Measurements from ENCODE around the gene COL6A1.
"Not testable (repeated sequence)": the region's sequence is repeated elsewhere in the genome, so short reads cannot be mapped to it uniquely, and the experiment has no call there.

Gene COL6A1

DNA sequence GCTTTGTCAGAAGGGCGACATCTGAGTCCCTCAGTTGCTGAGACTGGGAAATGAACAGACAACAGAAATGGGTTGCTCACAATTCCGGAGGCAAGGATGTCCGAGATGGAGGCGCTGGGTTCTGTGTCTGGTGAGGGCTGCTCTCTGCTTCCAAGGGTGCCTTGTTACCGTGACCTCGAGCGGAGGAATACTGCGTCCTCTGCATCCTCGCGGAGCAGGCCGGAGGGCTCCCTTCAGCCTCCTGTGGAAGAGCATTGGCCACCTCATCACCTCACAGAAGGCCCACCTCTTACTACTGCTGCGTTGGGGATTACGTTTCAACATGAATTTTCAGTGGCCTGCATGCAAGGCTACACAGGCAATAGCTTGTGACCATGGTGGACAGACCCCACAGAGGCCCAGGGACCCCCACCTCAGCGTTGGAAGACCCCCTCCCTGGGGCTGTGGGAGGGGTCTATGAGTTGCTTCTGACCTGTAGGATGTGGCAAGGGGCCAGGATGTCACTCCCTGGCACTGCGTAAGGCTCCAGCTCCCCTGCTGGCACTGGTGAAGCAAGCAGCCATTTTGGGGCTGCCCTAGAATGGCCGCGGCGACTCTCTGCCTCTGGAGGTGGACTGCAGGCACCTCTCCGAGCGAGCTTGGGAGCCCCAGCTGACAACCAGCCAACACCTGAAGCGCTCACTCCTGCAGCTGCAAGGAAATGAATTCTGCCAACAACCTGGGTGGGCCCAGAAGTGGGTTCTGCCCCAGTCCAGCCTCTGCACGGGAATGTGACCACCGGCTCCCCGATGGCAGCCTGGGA, 36.3 kb upstream of the COL6A1 start:
- in situ Hi-C loops (cut with MboI; ENCODE audit: low sequenced_read_pairs), result no loop called here

DNA sequence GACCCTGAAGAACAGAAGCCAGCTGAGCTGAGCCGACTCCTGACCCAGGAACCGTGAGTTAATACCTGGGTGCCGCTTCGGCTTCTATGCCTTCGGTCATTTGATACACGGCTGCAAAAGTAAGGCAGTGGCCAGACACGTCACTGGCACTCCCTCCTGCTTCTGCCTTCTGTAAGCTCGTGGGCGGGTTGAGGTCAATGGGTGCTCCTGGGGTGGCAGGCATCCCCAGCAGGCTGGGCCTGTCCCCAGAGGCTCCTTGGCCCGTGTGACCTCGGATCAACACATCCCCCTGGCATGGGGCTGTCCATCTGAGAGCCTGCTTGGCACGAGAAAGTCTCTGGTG, 35.7 kb upstream of the COL6A1 start:
- in situ Hi-C loops (cut with MboI; ENCODE audit: low sequenced_read_pairs), result no loop called here

- in situ Hi-C loops (cut with MboI; ENCODE audit: low sequenced_read_pairs), result no loop called here
Observed at GRCh38 chr21:45947296-45947695, 34.3 kb upstream of the COL6A1 start.

DNA sequence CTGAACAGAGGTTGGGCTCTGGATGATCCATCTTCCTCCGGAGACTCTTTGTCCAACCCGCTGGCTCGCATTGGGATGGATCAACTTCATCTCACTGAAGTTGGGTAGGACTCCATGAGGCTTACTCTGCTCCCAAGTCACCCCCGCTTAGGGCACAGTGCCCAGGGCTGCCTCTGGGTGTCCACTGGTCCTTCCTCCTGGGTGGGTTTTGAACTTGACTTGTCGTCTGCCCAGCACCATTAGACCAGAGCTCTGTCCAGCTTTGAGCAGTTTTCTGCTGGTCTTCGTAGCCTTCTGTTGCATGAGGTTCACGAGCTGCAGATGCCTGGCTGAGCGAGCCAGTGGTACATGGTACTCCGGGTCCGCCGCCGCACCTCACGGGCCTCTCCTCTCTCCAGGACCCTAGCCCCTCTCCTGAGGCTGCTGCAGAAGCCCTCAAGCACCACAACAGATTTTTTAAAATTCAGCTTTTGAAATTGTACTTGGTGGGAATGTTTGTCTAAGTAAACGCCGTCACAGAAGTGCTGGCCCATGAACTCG, 33.8 kb upstream of the COL6A1 start:
- in situ Hi-C loops (cut with MboI; ENCODE audit: low sequenced_read_pairs), result no loop called here

- in situ Hi-C loops (cut with MboI; ENCODE audit: low sequenced_read_pairs), result no loop called here
Observed at GRCh38 chr21:45948576-45949141, 32.9 kb upstream of the COL6A1 start.

DNA sequence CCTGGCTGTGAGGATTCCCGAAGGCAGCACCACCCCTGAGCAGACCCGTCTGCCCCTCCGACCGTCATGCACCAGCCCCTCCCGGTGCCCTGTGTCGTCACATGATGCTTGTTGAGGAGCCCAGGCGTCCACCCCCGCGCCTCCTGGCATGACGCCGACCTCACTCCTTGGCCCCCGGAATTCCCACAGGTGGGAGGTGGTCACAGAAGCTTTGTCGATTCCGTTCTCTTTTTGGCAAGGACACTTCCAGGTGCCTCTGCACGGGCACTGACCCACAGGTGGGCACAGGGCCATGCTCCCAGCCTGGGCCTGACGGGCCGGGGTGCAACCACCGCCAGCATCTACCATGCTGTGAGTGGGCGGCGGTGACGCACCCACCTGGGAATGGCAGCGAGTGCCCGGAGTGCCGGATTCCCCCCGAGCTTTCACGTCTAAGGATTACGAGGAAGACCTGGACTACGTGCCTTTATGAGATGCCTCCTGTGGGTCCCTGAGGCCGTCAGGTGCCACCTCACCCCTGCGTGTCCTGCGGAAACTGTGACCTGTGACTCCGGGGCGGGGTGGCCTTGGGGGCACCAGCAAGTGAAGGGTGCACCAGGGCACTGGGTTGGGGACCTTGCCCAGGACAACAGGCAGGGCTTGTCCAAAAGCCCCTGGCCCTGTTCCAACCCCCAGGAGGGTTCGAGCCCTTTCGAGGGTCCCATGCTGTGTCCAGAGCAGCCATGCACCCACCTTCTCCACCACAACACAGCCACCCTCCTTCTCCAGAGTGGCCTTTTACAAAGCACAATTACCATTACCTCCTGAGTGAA, 31.4 kb upstream of the COL6A1 start:
- in situ Hi-C loops (cut with MboI; ENCODE audit: low sequenced_read_pairs), result no loop called here

DNA sequence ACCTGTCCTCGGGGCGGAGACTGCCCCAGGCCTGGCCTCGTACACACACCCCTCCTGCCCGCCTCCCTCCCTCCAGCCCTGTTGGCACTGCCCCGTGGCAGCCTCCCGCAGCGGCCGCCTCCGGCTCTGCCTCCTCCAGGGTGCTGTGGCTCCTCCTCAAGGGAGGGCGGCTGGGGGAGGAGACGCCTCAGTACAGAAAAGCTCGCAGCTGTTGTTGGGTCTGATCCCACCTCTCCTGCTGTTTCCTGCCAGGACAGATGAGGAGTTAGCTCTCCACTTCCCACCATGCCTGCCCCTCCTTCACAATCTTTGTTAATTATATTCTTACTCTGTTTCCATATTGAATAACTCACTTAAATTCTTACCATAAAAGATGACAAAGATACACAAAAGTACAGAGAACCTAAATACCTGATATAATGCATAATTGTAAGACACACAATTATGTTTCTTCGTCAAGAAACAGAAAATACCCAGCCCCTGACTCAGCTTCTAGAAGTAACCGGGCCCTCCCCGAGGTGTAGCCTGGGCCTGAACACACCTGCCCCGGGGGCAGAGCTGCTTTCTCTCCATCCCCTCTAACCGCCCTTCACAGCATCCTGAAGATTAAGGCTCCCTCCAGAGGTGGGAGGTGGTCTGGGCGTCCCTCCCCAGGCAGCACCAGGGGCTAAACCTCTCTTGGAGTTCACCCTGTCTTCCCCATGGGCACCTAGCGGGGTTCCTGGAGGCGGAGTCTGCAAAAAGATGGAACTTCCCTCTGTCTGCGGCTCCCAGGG, 30.6 kb upstream of the COL6A1 start:
- in situ Hi-C loops (cut with MboI; ENCODE audit: low sequenced_read_pairs), result no loop called here

- in situ Hi-C loops (cut with MboI; ENCODE audit: low sequenced_read_pairs), result no loop called here
Observed at GRCh38 chr21:45951676-45952075, 29.9 kb upstream of the COL6A1 start.

DNA sequence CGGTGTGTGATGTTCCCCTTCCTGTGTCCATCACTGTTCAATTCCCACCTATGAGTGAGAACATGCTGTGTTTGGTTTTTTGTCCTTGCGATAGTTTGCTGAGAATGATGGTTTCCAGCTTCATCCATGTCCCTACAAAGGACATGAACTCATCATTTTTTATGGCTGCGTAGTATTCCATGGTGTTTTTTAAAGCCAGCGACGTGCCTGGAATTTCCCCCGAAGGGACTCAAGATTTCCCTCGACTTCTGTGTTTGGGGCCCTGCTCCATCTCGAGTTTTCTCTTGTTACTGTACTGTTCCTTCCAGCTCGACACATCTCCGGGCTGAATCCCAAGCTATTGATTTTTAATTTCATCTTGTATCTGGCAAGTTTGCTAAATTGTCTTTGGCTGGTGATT, 29.0 kb upstream of the COL6A1 start:
- in situ Hi-C loops (cut with MboI; ENCODE audit: low sequenced_read_pairs), result not testable (repeated sequence)

GRCh38 chr21:45952974-45953373, 28.6 kb upstream of the COL6A1 start:
- in situ Hi-C loops (cut with MboI; ENCODE audit: low sequenced_read_pairs), result no loop called here

DNA sequence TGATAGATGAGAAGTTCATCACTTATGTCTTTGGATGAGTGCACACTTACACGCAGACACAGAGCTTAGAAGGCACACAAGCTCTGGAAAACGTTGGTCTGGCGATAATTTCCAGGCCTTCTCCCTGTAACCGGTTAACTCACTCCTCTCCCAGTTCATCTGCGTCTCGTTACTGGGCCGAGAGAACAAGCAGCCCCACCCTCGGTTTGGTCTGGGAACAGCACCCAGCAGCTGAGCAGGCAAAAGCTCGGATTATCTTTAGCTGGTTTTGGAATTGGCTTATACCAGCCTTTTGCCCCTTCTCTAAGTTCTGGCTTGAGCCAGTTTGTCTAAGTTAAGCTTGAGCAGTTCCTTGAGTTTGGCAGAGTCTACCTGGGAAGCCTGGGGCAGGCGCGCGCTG, 27.3 kb upstream of the COL6A1 start:
- in situ Hi-C loops (cut with MboI; ENCODE audit: low sequenced_read_pairs), result no loop called here

DNA sequence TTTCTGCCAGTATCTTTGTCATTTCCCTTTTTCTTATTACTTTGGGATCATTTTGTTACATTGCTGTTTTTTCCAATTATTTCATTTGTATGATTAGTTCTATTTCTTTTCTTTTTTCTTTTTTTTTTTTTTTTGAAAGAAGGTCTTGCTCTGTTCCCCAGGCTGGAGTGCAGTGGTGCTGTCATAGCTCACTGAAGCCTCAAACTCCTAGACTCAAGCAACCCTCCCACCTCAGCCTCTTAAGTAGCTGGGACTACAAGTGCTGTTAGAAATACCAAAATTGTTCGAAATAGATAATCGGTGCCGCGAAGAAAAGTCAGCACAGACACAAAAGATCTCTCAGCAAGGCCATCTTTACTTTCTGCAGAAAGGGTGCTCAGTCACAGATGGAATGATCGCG, 26.6 kb upstream of the COL6A1 start:
- in situ Hi-C loops (cut with MboI; ENCODE audit: low sequenced_read_pairs), result no loop called here

DNA sequence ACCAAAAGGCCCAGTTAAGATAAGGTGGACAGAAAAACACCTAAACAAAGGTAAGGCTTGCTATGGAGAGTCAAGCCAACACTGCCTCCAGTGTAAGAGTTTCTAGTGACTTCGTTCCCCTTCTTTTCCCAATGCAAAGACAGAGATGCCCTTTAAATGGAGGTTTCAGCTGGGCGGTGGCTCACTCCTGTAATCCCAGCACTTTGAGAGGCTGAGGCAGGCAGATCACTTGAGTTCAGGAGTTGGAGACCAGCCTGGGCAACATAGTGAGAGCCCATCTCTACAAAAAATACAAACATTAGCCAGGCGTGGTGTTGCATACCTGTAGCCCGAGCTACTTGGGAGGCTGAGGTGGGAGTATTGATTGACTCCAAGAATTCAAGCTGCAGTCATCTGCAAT, 24.0 kb upstream of the COL6A1 start:
- in situ Hi-C loops (cut with MboI; ENCODE audit: low sequenced_read_pairs), result no loop called here

DNA sequence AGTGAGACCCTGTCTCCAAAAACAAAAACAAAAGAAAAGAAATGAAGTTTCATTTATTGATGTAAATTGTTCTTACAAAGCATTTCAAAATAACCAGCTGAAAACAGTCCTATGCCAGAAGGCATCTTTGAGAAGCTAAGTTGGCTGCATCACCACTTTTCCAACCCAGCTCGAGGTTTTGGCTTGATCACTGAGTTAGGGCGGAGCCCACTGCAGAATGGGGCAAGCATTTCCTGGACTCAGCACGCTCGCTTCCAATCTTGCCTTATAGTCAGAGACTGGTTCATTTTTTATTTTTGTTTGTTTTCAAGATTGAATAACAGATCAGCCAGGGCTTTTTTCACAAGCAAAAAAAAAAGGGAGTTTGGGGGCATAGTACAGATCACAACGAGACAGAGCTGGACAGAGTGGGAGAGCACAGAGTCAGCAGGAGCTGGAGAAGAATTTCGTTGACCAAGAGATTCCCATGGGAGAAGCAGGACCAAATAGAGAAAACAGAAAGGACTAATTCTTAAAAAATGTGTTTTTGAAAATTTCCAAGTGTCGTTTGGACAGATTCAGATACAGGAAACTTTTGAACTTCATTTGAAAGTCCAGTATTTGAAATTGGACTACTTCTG, 23.5 kb upstream of the COL6A1 start:
- in situ Hi-C loops (cut with MboI; ENCODE audit: low sequenced_read_pairs), result no loop called here

- in situ Hi-C loops (cut with MboI; ENCODE audit: low sequenced_read_pairs), result no loop called here
Observed at GRCh38 chr21:45959182-45959581, 22.4 kb upstream of the COL6A1 start.

- in situ Hi-C loops (cut with MboI; ENCODE audit: low sequenced_read_pairs), result no loop called here
Observed at GRCh38 chr21:45959779-45960390, 21.7 kb upstream of the COL6A1 start.

DNA sequence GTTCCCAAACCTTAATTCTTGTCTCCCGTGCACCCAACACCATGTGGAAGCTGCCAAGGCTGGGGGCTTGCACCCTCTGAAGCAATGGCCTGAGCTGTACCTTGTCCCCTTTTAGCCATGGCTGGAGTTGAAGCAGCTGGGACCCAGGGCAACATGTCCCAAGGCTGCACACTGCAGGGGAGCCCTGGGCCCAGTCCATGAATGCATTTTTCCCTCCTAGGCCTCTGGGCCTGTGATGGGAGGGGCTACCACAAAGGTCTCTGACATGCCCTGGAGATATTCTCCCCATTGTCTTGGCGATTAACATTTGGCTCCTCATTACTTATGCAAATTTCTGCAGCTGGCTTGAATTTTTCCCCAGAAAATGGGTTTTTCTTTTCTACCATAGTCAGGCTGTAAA, 20.2 kb upstream of the COL6A1 start:
- in situ Hi-C loops (cut with MboI; ENCODE audit: low sequenced_read_pairs), result not testable (repeated sequence)

- in situ Hi-C loops (cut with MboI; ENCODE audit: low sequenced_read_pairs), result no loop called here
Observed at GRCh38 chr21:45962531-45963231, 18.9 kb upstream of the COL6A1 start.

GRCh38 chr21:45963232-45963570, 18.4 kb upstream of the COL6A1 start:
- in situ Hi-C loops (cut with MboI; ENCODE audit: low sequenced_read_pairs), result no loop called here

DNA sequence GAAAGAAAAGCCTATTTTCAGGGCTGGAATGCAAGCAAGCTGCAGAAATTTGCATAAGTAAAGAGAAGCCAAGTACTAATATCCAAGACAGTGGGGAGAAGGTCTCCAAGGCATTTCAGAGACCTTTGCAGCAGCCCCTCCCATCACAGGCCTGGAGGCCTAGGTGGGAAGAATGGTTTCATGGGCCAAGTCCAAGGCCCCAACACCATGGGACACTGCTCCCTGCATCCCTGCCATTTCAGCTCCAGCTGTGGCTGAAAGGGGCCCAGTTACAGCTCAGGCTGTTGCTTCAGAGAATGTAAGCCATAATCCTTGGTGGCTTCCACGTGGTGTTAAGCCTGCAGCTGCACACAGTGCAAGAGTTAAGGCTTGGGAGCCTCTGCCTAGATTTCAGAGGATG, 16.9 kb upstream of the COL6A1 start:
- in situ Hi-C loops (cut with MboI; ENCODE audit: low sequenced_read_pairs), result no loop called here
